ENCODE results near the gene B3GNT9. TPM values are rescaled to one million over a fixed set of nuclear protein-coding genes. Genes with fewer than 3 reads are reported as not detected.

The B3GNT9 gene, protein sequence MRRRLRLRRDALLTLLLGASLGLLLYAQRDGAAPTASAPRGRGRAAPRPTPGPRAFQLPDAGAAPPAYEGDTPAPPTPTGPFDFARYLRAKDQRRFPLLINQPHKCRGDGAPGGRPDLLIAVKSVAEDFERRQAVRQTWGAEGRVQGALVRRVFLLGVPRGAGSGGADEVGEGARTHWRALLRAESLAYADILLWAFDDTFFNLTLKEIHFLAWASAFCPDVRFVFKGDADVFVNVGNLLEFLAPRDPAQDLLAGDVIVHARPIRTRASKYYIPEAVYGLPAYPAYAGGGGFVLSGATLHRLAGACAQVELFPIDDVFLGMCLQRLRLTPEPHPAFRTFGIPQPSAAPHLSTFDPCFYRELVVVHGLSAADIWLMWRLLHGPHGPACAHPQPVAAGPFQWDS
- 1.9 and 4.3 TPM in 2 replicates for total RNA-seq

DNA sequence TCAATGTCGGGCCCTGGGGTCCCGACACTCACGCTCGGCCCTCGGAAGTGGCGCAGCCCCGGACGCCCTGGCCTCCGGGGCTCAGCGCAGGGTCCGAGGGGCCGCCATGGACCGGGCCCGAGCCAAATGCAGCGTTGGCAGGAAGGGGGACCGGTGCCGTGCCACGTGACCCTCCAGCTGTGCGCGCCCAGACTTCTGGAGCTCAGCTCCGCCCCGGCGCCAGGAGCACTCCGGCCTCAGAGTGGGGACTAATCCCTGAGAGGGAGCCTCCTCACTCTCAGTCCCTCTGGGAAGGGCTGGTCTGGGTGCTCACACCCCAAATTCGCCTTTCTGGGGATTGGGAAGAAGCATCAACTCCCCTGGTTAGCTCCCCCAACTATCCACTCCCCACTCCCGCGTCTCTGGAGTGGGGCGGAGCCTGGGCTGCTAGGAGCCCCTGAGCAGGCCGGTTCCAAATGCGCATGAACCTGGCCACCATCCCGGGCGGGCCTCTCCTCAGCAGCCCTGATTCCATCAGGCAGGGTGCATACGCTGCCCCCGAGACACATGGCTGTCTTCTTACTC is at the start of gene B3GNT9:
B3GNT9 (minus strand) TSS at position 166 of the 564 bp plus-strand sequence. CDS start 513 bp downstream, outside the sequence.

DNA sequence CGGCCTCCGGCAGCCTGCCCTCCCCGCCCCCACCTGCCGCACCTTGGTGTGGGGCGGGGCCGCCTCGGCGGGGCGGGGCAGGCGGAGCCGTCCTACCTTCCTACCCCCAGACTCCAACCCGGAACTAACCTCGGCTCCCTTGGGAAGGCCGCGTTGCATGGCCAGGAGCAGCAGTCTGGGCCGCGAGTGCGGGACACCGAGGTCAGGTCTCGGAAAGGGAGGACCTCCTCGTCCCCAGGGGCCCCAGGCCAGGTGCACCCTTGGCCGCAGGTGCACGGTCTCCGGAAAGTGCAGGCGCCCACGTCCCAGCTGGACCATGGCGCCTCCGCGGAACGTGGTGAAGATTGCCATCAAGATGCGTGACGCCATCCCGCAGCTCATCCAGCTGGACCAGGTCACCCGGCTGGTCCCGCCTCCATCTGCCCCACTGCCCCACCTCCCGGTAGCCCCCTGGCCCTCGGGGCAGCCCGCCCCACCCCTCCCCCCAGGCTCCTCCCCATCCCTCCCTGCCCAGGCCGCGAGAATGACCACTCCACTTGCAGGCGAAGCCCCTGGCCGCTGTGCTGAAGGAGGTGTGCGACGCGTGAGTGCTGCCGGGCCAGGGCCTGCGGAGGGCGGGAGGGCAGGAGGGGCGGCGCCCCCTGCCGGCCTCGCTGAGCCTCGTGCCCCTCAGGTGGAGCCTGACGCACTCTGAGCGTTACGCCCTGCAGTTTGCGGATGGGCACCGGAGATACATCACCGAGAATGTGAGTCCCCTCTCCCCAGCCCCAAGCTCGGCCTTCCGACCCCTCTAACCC is 48.4 kb upstream of the B3GNT9 start, which contains the start of gene ELMO3:
ELMO3 (plus strand) TSS at position 121 of the 797 bp plus-strand sequence; CDS start at position 317, 196 bp downstream.

GRCh38 chr16:67191995-67192681 is 41.3 kb upstream of the B3GNT9 start, which contains the start of gene E2F4:
TSS of gene E2F4 (plus strand) at chr16:67192155. CDS start at chr16:67192228, 73 bp downstream.

GRCh38 chr16:67190041-67190440 is 39.2 kb upstream of the B3GNT9 start, which contains the start of gene EXOC3L1:
TSS of gene EXOC3L1 (minus strand) at chr16:67190136. CDS start at chr16:67189676, 460 bp downstream.

GRCh38 chr16:67183627-67184452 is 33.0 kb upstream of the B3GNT9 start, which contains the start of gene MATCAP1:
TSS of gene MATCAP1 (minus strand) at chr16:67183963. CDS start at chr16:67180610, 3,353 bp downstream.

DNA sequence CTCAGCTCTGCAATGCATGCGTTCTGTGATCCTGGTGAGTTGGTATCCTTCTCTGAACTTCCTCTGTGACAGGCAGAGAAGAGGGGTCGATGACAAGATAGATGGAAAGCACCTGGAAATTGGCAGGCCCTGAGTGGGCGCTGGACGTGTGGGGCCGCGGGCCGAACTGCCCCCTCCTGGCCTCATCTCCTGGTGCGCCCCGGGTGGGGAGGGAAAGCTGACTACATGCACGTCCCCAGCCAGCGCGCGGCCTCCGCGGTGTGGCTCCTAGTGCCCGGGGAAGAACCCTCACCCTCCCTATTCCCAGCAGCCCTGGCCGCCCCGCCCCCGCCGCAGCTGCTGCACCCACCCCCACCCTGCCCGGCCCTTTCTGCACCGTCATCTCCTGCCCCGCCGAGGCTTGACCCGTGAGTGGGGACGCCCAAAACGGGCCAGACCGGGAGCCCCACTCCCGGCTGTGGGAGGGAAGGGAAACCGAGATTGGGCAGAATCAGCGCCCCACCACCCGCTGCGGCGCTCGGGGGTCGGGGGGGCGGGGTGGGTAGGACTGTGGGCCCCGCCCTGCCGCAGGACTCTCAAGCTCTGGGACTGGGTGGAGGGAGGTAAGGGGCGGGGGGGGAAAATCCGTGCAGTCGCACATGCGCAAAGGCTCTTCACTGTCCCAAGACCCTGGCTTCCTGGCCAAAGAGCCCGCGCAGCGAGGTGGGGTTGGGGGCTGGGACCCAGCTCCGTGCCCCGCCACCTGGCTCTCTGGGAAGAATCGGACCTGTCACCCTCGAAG is 19.6 kb upstream of the B3GNT9 start, which contains the start of gene NOL3:
NOL3 (plus strand) TSS at position 371 of the 781 bp plus-strand sequence.

DNA sequence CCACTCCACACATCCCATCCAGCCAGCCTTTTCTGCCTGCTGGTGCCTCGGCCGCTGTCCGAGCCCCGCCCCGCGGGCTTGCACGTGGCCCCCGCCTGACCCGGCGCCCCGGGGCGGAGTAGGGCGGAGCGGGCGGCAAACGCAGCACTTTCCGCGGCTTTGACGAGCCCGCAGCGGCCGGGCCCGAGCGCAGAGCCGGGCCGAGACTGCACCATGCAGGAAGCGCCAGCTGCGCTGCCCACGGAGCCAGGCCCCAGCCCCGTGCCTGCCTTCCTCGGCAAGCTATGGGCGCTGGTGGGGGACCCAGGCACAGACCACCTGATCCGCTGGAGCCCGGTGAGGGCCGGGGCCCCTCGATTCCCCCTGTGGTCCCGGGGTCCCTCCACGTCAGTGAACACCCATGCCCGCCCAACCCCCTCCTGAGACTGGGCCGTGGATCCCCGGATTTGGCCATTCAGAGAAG is 13.8 kb upstream of the B3GNT9 start, which contains the start of gene HSF4:
HSF4 (plus strand) TSS at position 147 of the 463 bp plus-strand sequence; CDS start at position 214, 67 bp downstream.

DNA sequence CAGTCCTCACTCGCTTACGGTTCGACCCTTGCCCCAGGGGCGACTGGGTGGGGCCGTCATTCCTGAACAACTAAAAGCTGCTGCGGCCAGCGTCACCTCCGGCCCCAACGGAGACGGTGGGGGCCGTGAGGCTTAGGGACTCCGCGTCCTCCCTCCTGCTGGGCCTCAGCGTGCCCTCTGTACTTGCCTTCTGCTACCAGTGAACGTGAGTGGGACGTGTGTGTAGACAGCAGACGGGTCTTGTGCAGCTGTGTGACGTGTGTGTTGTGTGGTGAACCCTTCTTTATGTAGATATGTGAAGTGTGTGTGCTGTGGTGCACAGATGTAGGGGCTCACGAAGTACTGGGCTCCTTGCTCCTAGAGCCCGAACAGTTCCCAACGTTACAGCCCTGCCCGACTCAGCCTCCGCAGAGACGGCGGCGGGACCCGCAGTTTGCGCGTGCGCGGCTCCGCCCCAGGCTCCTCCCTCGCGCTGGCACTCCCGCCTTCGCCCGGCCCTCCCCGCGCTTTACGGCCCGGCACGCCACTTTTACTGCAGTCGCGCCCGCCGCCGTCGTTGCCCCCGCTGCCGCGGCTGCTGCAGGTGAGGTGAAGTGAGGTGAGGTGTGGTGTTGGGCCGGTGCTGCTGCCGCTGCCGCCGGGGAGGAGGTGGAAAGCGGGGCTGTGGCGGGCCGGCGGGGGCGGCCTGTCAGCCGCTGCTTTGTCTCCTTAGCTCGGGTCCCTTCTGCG is 41.2 kb downstream of the B3GNT9 start, which contains the start of gene PHAF1:
PHAF1 (plus strand) TSS at position 535 of the 729 bp plus-strand sequence. CDS start 235 bp downstream, outside the sequence.

Other genes starting within 250 kb of the B3GNT9 start
- not detected in 2 replicates for gene CDH16, start 232.1 kb downstream of the B3GNT9 start, total RNA-seq
- gene RRAD, start 225.5 kb downstream of the B3GNT9 start, total RNA-seq = 0.14 and 0.27 TPM in 2 replicates
- 87.5 and 99.7 TPM in 2 replicates for gene CIAO2B, start 216.6 kb downstream of the B3GNT9 start, total RNA-seq
- 24.3 and 26.5 TPM in 2 replicates for gene CES2, start 215.5 kb downstream of the B3GNT9 start, total RNA-seq
- gene CES3, start 189.7 kb downstream of the B3GNT9 start, total RNA-seq = not detected in 2 replicates
- 0.93 and 1.6 TPM in 2 replicates for gene CES4A, start 162.4 kb downstream of the B3GNT9 start, total RNA-seq
- gene CBFB, start 121.8 kb downstream of the B3GNT9 start, total RNA-seq = 122 and 128 TPM in 2 replicates
- 14.6 and 19.1 TPM in 2 replicates for gene PHAF1, start 41.1 kb downstream of the B3GNT9 start, total RNA-seq
- 10.8 and 11.6 TPM in 2 replicates for gene TRADD, start 8.9 kb upstream of the B3GNT9 start, total RNA-seq
- gene FBXL8, start 9.0 kb upstream of the B3GNT9 start, total RNA-seq = 3.5 and 6.2 TPM in 2 replicates
- 0.79 and 1.9 TPM in 2 replicates for gene HSF4, start 13.7 kb upstream of the B3GNT9 start, total RNA-seq
- 7.0 and 8.2 TPM in 2 replicates for gene NOL3, start 19.5 kb upstream of the B3GNT9 start, total RNA-seq
- gene MATCAP1, start 33.0 kb upstream of the B3GNT9 start, total RNA-seq = 15.4 and 16.2 TPM in 2 replicates
- gene EXOC3L1, start 39.1 kb upstream of the B3GNT9 start, total RNA-seq = 3.3 and 4.0 TPM in 2 replicates
- gene E2F4, start 41.2 kb upstream of the B3GNT9 start, total RNA-seq = 82.8 and 97.1 TPM in 2 replicates
- 0.79 and 0.93 TPM in 2 replicates for gene ELMO3, start 48.1 kb upstream of the B3GNT9 start, total RNA-seq
- gene TMEM208, start 76.1 kb upstream of the B3GNT9 start, total RNA-seq = 19.6 and 22.7 TPM in 2 replicates
- gene FHOD1, start 96.5 kb upstream of the B3GNT9 start, total RNA-seq = 37.4 and 38.3 TPM in 2 replicates
- 0.40 and 0.65 TPM in 2 replicates for gene SLC9A5, start 98.0 kb upstream of the B3GNT9 start, total RNA-seq
- 18.1 and 28.4 TPM in 2 replicates for gene PLEKHG4, start 128.5 kb upstream of the B3GNT9 start, total RNA-seq
- 0.13 and 0.14 TPM in 2 replicates for gene KCTD19, start 175.7 kb upstream of the B3GNT9 start, total RNA-seq
- gene LRRC36, start 175.8 kb upstream of the B3GNT9 start, total RNA-seq = 0.13 and 0.86 TPM in 2 replicates
- gene TPPP3, start 242.5 kb upstream of the B3GNT9 start, total RNA-seq = 0.07 TPM in 1 of 2 replicates, not detected in the other